HG02840 (cell line): ENCODE results near the gene MSX2.

Source experiments
- ATAC-seq: cut with Tn5 transposase; IDR thresholded peaks from one replicate; pipeline ENCODE4 v1.9.1; 2021; ENCODE audit warnings: mild to moderate bottlenecking, moderate library complexity, moderate number of reproducible peaks; ENCODE audit not compliant: unreplicated experiment, low FRiP score

Gene MSX2

GRCh38 chr5:174724484-174725260, at the start of gene MSX2:
Gene MSX2 (plus strand): TSS chr5:174724582. CDS start chr5:174724660, 78 bp downstream.
- ATAC-seq, result no peak

- ATAC-seq, result no peak
Observed at GRCh38 chr5:174675110-174675509, 49.3 kb upstream of the MSX2 start.

DNA sequence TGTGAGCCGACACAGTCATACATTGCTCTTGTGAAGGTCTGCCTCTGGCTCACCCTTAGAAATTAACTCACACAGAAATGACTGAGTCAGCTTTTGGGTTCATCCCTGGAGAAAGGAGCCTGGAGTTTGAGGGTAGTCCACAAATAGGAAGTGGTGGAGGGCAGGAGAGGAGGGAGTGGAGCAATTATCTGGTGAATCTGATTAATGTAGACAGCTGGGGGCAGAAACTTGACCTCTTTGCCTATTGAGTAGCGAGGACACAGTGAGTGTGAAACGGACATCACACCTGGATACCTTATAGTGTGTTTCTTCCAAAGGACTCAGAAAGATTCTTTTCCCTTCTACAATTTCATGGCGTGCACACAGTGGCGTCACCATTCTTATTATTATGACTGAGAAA, 48.5 kb upstream of the MSX2 start:
- no peak for ATAC-seq

DNA sequence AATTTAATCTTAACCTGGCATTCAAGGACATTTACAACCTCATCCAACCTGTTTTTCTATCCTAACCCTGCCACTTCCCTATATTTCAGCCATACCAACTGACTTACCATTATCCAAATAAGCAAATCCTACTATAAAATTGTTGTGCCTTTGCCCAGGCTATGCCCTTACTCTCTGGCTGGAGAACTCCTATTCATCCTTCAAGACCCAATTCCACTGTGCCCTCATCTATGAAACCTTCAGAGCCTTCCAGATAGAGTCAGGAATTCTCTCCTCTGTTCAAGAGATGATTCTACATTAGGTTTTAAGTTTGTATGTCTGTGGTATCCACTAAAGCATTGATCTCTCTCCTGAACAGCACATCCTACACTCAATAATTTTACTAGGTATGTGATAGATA, 46.3 kb upstream of the MSX2 start:
- no peak for ATAC-seq

GRCh38 chr5:174680901-174681565, 43.3 kb upstream of the MSX2 start:
- ATAC-seq, result no peak

- ATAC-seq, result no peak
Observed at GRCh38 chr5:174687503-174687902, 36.9 kb upstream of the MSX2 start.

GRCh38 chr5:174688441-174689354, 35.7 kb upstream of the MSX2 start:
- ATAC-seq, result no peak

GRCh38 chr5:174690271-174690670, 34.1 kb upstream of the MSX2 start:
- no peak for ATAC-seq

- ATAC-seq, result no peak
Observed at GRCh38 chr5:174692381-174692780, 32.0 kb upstream of the MSX2 start.

DNA sequence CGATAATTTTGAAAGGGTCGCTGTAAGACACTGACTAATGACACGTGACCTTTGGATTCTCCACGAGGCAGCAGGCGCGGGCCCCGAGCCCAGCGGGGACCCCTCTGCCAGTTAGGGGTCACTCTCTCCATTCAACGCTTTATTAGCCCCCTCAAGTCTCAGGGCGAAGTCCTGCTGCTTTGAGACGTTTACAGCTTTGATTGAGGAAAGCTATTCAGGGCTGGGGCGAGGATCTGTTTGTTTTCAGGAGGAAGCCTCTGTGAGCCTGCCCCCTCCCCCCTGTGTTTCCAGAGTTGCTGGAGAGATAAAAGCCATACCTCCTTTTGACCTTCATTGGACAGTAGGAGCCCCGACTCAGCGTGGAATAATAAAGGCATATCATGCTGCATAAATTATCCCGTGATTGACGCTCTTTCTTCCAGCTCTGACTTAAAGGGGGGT, 31.4 kb upstream of the MSX2 start:
- no peak for ATAC-seq

GRCh38 chr5:174693697-174694385, 30.5 kb upstream of the MSX2 start:
- ATAC-seq, result no peak

GRCh38 chr5:174694611-174695010, 29.8 kb upstream of the MSX2 start:
- ATAC-seq, result no peak

DNA sequence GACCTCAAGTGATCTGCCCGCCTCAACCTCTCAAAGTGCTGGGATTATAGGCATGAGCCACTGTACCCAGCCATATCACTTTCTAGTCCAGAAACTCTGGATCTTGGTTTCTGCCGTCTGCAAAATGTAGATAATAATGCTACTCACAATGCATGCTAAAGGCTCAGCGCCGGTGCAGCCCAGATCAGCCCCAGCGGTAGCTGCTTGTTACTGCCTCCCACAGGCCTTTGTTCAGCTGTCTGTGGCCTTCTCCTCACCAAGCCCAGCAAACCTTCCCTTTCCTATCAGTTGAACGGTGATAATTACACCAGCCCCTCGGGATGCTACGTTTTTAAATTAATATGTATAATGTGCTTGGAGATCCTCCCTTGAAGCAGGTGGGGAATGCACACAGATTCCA, 26.2 kb upstream of the MSX2 start:
- ATAC-seq, result no peak

- ATAC-seq, result no peak
Observed at GRCh38 chr5:174699131-174699530, 25.3 kb upstream of the MSX2 start.

DNA sequence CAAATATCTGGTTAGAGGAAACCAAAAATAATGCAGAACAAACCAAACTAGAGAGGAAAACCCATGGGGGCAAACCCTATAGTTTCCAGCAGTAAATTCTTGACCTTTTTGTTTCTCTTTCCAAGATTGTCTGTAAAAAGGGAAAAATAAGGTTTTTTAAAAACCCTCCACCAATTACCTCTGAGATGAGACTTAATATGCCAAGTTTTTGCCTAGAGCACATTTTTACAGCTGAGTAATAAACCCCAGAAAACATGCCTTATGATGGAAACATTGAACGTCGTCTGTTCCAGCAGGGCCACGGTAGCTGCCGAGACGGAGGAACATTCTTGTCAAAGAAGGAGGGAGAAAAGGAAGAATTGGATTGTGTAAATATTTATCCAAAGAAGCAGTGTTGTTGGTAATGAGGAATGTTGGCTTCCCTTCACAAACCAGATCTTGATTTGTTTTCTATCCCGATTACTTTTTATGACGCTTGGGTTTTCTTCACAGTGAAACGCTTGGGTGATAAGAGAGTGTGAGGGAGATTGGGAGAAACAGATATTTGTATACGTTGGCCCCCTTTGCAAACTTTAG, 17.3 kb upstream of the MSX2 start:
- no peak for ATAC-seq

DNA sequence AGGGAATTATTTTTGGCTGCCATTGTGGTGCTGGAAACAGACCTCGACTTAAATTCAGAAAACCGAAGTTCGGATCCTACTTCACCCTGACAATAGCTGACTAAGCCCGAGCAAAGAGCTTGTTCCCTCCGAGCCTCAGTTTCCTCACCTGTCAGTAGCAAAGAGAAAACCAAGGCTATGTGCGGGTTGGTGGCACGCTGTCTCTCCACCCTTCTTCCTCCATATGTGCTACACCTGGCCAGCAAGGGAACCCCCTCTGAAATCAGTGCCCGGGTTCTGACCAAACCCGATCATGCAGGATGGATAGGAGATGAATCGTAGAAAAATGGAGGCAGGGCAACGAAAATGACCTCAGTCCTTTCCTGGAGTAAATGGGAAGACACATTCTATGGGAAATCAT, 16.7 kb upstream of the MSX2 start:
- ATAC-seq, result no peak

DNA sequence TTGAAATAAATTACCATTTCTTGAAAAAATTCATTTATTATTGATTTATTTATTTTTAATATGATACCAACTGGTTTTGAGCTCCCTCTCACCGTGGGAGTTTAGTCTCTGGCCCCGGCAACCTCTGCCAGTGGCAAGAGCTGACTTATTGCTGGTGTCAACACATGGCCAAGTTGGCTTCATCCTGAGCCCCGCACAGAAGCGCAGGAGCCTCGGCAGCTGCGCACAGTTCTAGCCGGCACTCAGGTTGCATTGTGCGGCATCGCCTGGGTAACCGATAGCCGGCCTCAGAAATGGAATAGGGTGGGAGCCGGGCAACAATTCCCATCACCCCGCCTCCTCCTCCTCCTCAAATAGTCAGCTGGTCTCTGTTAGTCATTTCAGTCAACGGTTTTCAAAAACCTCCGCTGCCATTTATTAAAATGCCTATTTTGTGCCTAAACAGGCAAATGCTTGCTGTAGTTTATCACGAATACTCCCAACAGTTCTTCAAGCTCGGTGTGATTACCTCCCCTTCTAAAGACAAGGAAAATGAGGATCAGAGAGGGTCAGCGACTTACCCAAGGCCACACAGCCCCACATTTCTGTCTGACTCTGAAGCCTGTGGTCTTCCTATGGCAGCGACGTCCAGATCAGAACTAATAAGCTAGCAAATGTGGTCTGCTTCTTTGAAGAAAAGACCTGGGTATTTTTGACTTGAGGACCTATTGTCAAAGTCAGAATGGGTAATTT, 15.7 kb upstream of the MSX2 start:
- ATAC-seq, result no peak

- ATAC-seq, result no peak
Observed at GRCh38 chr5:174714751-174715150, 9.6 kb upstream of the MSX2 start.

GRCh38 chr5:174715804-174716203, 8.6 kb upstream of the MSX2 start:
- ATAC-seq, result no peak
